CD4-positive, alpha-beta T cell treated with Interleukin-15 for 4 hours (primary cell): ENCODE measurements around the gene CABLES2.

ENCODE experiments used
- DNase-seq: peaks from one replicate; pipeline ENCODE4 v3.0.0-alpha.2; 2020; ENCODE audit warnings: low spot score

Gene CABLES2

GRCh38 chr20:62370807-62371587 lies 36.1 kb downstream of the CABLES2 start:
- DNase-seq: no peak

GRCh38 chr20:62370115-62370806 lies 36.8 kb downstream of the CABLES2 start:
- no peak for DNase-seq

GRCh38 chr20:62369815-62370114 lies 37.3 kb downstream of the CABLES2 start:
- DNase-seq: no peak

- DNase-seq: no peak
Observed at GRCh38 chr20:62368976-62369814, 37.9 kb downstream of the CABLES2 start.

GRCh38 chr20:62368392-62368975 lies 38.6 kb downstream of the CABLES2 start:
- DNase-seq: no peak

GRCh38 chr20:62367633-62368391 lies 39.3 kb downstream of the CABLES2 start:
- no peak for DNase-seq

- DNase-seq: no peak
Observed at GRCh38 chr20:62367136-62367632, 39.9 kb downstream of the CABLES2 start, which contains the start of gene LAMA5. Gene LAMA5 (minus strand): TSS chr20:62367312. CDS start chr20:62367245, 67 bp downstream.

- DNase-seq: no peak
Observed at GRCh38 chr20:62366370-62367135, 40.5 kb downstream of the CABLES2 start.

- no peak for DNase-seq
Observed at GRCh38 chr20:62365814-62366369, 41.2 kb downstream of the CABLES2 start.

- no peak for DNase-seq
Observed at GRCh38 chr20:62364911-62365736, 42.0 kb downstream of the CABLES2 start.

- DNase-seq: no peak
Observed at GRCh38 chr20:62363920-62364851, 42.9 kb downstream of the CABLES2 start.

- DNase-seq: no peak
Observed at GRCh38 chr20:62362991-62363919, 43.8 kb downstream of the CABLES2 start.

GRCh38 chr20:62362590-62362940 lies 44.5 kb downstream of the CABLES2 start:
- no peak for DNase-seq

- DNase-seq: no peak
Observed at GRCh38 chr20:62361799-62362589, 45.1 kb downstream of the CABLES2 start.

GRCh38 chr20:62360854-62361798 lies 46.0 kb downstream of the CABLES2 start:
- no peak for DNase-seq
